RPMI8226 (cell line): ENCODE data around the gene C11orf58.

Experiments used
- DNase-seq: peaks from one replicate; pipeline ENCODE4 v3.0.0-alpha.2; 2015

The C11orf58 gene

DNA sequence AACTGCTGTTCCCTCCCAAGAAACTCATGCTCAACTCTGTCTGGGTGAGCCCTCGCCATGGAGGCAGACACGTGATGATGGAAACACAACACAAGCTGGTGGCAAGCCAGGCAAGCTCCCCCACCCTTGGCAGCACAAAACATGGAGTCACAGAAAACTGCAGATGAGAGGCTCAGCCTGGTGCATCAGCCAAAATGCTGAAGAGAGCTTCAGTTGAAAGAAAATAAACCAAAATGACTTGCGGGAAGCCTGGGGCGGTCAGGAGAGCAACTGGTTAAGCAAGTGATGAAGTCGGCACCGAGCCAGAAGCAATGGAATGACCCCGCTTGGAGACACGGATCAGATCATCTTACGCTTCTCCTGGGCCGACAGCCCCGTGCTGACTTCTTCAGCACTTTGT lies 68.3 kb downstream of the C11orf58 start:
- no peak for DNase-seq

DNA sequence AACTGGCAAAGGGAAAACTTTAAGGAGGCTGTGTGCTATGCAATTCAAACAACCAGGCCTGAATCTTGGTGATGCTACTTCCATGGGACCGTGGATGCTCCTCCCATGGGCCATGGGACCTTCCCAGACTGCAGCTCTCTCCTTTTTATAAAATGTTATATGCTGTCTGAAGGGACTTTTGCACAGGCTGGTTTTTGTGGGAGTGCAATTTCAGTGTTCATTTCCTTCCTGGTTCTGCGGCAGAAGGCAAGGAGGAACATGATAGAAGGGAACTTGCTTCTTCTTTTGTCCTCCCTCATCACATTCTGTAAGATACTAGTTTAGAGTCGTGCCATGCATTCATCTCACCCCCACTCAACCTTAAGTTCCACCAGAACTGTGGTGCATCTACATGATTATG lies 68.9 kb downstream of the C11orf58 start:
- DNase-seq: no peak
